Gastroesophageal sphincter (tissue), 4 donors: ENCODE data around the gene RARRES2. TPM values are rescaled to one million over a fixed set of nuclear protein-coding genes. Genes with fewer than 3 reads are reported as not detected.

Source experiments
- ATAC-seq: fragments of 150-250 bp; one replicate; pipeline ENCODE4 v1.9.1; 2016; ENCODE audit warnings: mild to moderate bottlenecking, moderate library complexity
- H3K27ac ChIP-seq, 4 donors: fragments of 200-600 bp; sonication (generic) in 3 of 4; 1 replicate in 3 of 4; 2 replicates in 1 of 4; pipeline ENCODE4 v1.5.1; 2016 to 2019
- H3K27me3 ChIP-seq: fragments of 200-600 bp; sonication (generic); one replicate; pipeline ENCODE4 v1.5.1; 2019
- H3K36me3 ChIP-seq, 2 donors: fragments of 200-600 bp; sonication (generic); one replicate each; pipeline ENCODE4 v1.5.1; 2019; ENCODE audit warnings: control low read depth in 1 of 2
- H3K4me1 ChIP-seq, 3 donors: fragments of 200-600 bp; sonication (generic); 1 replicate in 2 of 3; 2 replicates in 1 of 3; pipeline ENCODE4 v1.5.1; 2016 to 2019; ENCODE audit warnings: control low read depth in 2 of 3
- H3K4me3 ChIP-seq, 2 donors: fragments of 200-600 bp; sonication (generic); one replicate each; pipeline ENCODE4 v1.5.1; 2019; ENCODE audit warnings: mild to moderate bottlenecking in 1 of 2, moderate library complexity in 1 of 2
- H3K9me3 ChIP-seq, 3 donors: fragments of 200-600 bp; sonication (generic); one replicate each; pipeline ENCODE4 v1.5.1; 2017 to 2019; ENCODE audit warnings: control low read depth in 2 of 3
- CTCF ChIP-seq, 4 experiments: fragments of 200-600 bp in 2 of 4; fragments of 450-650 bp in 2 of 4; sonication (generic) in 1 of 4; IDR thresholded peaks; one replicate each; pipeline ENCODE4 v1.5.1; 2017 to 2019; ENCODE audit warnings: antibody characterized with exemption in 4 of 4, mild to moderate bottlenecking in 2 of 4, moderate library complexity in 2 of 4
- EP300 ChIP-seq: sonication (generic); formaldehyde crosslinking; IDR thresholded peaks from one replicate; pipeline ENCODE4 v1.6.1; 2017; ENCODE audit warnings: antibody characterized with exemption, mild to moderate bottlenecking
- POLR2A ChIP-seq, 2 donors: fragments of 450-650 bp; IDR thresholded peaks; one replicate each; pipeline ENCODE4 v1.6.1; 2017; ENCODE audit warnings: antibody characterized with exemption in 2 of 2, mild to moderate bottlenecking in 2 of 2, moderate library complexity in 1 of 2
- POLR2AphosphoS5 ChIP-seq: sonication (generic); formaldehyde crosslinking; IDR thresholded peaks from one replicate; pipeline ENCODE4 v1.6.1; 2017; ENCODE audit warnings: antibody characterized with exemption
- WGBS, 2 donors: methylation state at CpG; one replicate each; pipeline ENCODE4 v1.1.5; 2018; ENCODE audit warnings: low coverage in 1 of 2; 5-methylcytosine and 5-hydroxymethylcytosine counted together
- total RNA-seq, 4 donors: library from RNA; depleted of rRNA; stranded (reverse); fragments of >200 nt; gene quantifications; one replicate each; pipeline ENCODE4 v1.1.0, GENCODE V29; 2016

Gene RARRES2
- total RNA-seq, 4 donors from 2014 or later, result 152 to 341 (median 157) TPM

GRCh38 chr7:150379441-150380379, 38.3 kb upstream of the RARRES2 start:
- H3K4me3 ChIP-seq, result peak overlapping the region; percentile 70 to 91
- H3K9me3 ChIP-seq, result no peaks in the 10 kb centered on the region
- peaks cover 0 to 65% (median 9%) of the 10 kb centered on the region in 3 donors for H3K4me1 ChIP-seq
- H3K36me3 ChIP-seq, result peaks cover 0 to 6% of the 10 kb centered on the region in 2 donors
- peak; percentile 53 for ATAC-seq
- TF ChIP-seq POLR2AphosphoS5 (no peak), POLR2A (IDR thresholded peaks at IDR 0.05) (no peak), EP300 (no peak)
- H3K27me3 ChIP-seq, result no peaks in the 10 kb centered on the region
- H3K27ac ChIP-seq, result peak overlapping the region; percentile 75 to 96 (median 94)
- 0 to 1% methylated on average over 13 to 14 of the region's 52 CpGs for WGBS, 2 donors

GRCh38 chr7:150378853-150379440, 37.5 kb upstream of the RARRES2 start, which contains the start of gene ZNF775:
Gene ZNF775 (plus strand): TSS chr7:150379330. CDS start chr7:150388471, 9,141 bp downstream.
- H3K9me3 ChIP-seq, result no peaks in the 10 kb centered on the region
- H3K27ac ChIP-seq, result peak within 1 kb of the TSS; percentile 75 to 96 (median 94)
- peak; percentile 99 for ATAC-seq
- H3K36me3 ChIP-seq, result peaks cover 0 to 13% of the 10 kb centered on the region in 2 donors
- H3K27me3 ChIP-seq, result no peaks in the 10 kb centered on the region
- TF ChIP-seq POLR2AphosphoS5, result peak; percentile 45
- TF ChIP-seq CTCF (IDR thresholded peaks at IDR 0.05), result no peak
- TF ChIP-seq POLR2A (IDR thresholded peaks at IDR 0.05), result peak; percentile 86 to 87
- TF ChIP-seq EP300, result no peak
- no CpG with 5 or more reads among the region's 60 CpGs for WGBS, 2 donors
- peak within 1 kb of the TSS; percentile 70 to 91 for H3K4me3 ChIP-seq
- H3K4me1 ChIP-seq, result peaks cover 0 to 61% (median 9%) of the 10 kb centered on the region in 3 donors

- Histone ChIP-seq H3K27ac (peak overlapping the region; percentile 75 to 96 (median 94)), H3K9me3 (no peaks in the 10 kb centered on the region), H3K27me3 (no peaks in the 10 kb centered on the region), H3K4me3 (peak overlapping the region; percentile 70 to 91), H3K4me1 (peaks cover 0 to 61% (median 9%) of the 10 kb centered on the region in 3 donors), H3K36me3 (peaks cover 0 to 20% of the 10 kb centered on the region in 2 donors)
- peak; percentile 26 for ATAC-seq
- no peak for TF ChIP-seq POLR2A (IDR thresholded peaks at IDR 0.05)
- TF ChIP-seq CTCF (IDR thresholded peaks at IDR 0.05), result peak in 1 of 4 experiments; percentile 22
- WGBS, 2 donors, result 6 to 13% methylated on average over 9 to 10 of the region's 32 CpGs
Measured at GRCh38 chr7:150378115-150378852, 36.9 kb upstream of the RARRES2 start.

GRCh38 chr7:150377635-150378034, 36.2 kb upstream of the RARRES2 start:
- H3K27ac ChIP-seq, result peak overlapping the region in 3 of 4 donors; percentile 94 to 96 (median 95)
- WGBS, 2 donors, result 25 to 44% methylated on average over 2 to 3 of the region's 4 CpGs

More at GRCh38 chr7:150377635-150378034, 36.2 kb upstream of the RARRES2 start:
- H3K4me1 ChIP-seq, result peaks cover 0 to 61% (median 9%) of the 10 kb centered on the region in 3 donors
- peaks cover 0 to 26% of the 10 kb centered on the region in 2 donors for H3K36me3 ChIP-seq
- no peak overlapping the region for H3K4me3 ChIP-seq
- ATAC-seq, result no peak
- TF ChIP-seq CTCF (IDR thresholded peaks at IDR 0.05) (no peak), EP300 (no peak), POLR2AphosphoS5 (no peak), POLR2A (IDR thresholded peaks at IDR 0.05) (no peak)
- H3K9me3 ChIP-seq, result no peaks in the 10 kb centered on the region
- H3K27me3 ChIP-seq, result no peaks in the 10 kb centered on the region
